ENCODE measurements around the gene TACC2. TPM values are rescaled to one million over a fixed set of nuclear protein-coding genes. Genes with fewer than 3 reads are reported as not detected.

TACC2 gene
- total and polyA plus RNA-seq, 2 donors (not counting 1 experiment from before 2014, with no cell fraction given), result not detected

DNA sequence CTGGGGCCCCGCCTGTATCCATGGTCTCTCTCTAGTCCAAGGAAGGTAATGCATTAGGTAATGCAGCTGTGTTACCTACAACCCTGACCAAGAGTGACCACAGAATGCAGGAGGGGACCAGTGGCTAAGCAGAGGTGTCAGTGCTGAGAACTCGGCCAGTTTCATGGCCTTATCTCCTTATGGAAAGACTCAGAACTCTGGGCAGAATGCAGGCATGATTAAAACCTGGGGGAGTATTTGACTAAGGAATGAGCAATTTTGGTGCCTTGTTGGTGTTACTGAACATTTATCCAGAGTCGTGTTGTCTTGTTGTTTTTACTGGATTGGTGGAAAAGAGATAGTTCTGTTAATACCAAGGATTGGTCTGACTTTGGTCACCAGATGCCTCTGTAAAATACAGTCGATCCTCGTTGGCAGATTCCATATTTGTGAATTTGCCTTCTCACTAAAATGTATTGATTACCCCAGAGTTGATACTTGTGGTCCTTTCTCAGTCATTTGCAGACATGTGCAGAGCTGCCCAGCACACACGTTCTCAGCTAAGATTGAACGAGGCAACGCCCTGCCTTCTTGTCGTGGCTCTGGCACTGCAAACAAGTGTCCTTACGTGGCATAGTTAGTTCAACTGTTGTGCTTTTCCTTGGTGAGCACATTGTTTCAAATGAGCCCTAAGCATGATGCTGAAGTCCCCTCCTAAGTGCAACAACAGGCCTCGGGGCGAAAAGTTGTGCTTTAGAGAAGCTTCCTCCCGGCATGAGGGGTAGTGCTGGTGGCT, 146.5 kb downstream of the TACC2 start:
- no peaks in the 10 kb centered on the region for H3K36me3 ChIP-seq (replicated peaks in 1 of 2; ENCODE audit: control extremely low read depth in 1 of 2, control insufficient read depth in 1 of 2, extremely low read depth in 1 of 2, insufficient read depth in 2 of 2, low read length in 1 of 2)
- intact Hi-C loops (cut with micrococcal nuclease), result no loop called here
- no peak overlapping the region for H3K9ac ChIP-seq (ENCODE audit: low read length)
- Mint-ChIP-seq H3K4me3 (no peak overlapping the region), H3K9me3 (ENCODE audit: insufficient read depth) (no peaks in the 10 kb centered on the region), H3K4me1 (peaks cover 7% of the 10 kb centered on the region), H3K27me3 (peaks cover 8% of the 10 kb centered on the region), H3K27ac (no peak overlapping the region)
- H3K4me1 ChIP-seq (ENCODE audit: control insufficient read depth in 2 of 2, insufficient read depth in 2 of 2, low read length in 2 of 2), result no peaks in the 10 kb centered on the region
- H3K9me3 ChIP-seq (ENCODE audit: control extremely low read depth in 1 of 3, control insufficient read depth in 2 of 3, insufficient read depth in 1 of 3, low read length in 2 of 3), result no peaks in the 10 kb centered on the region
- no peak overlapping the region for H3K4me2 ChIP-seq (replicated peaks; ENCODE audit: low read depth, low read length, poor library complexity, severe bottlenecking)
- no peak for DNase-seq
- no peak for TF ChIP-seq EZH2 (IDR thresholded peaks at IDR 0.05; ENCODE audit: borderline replicate concordance, insufficient read depth, low read depth, low read length, poor library complexity, severe bottlenecking)
- TF ChIP-seq, protein P1, sequence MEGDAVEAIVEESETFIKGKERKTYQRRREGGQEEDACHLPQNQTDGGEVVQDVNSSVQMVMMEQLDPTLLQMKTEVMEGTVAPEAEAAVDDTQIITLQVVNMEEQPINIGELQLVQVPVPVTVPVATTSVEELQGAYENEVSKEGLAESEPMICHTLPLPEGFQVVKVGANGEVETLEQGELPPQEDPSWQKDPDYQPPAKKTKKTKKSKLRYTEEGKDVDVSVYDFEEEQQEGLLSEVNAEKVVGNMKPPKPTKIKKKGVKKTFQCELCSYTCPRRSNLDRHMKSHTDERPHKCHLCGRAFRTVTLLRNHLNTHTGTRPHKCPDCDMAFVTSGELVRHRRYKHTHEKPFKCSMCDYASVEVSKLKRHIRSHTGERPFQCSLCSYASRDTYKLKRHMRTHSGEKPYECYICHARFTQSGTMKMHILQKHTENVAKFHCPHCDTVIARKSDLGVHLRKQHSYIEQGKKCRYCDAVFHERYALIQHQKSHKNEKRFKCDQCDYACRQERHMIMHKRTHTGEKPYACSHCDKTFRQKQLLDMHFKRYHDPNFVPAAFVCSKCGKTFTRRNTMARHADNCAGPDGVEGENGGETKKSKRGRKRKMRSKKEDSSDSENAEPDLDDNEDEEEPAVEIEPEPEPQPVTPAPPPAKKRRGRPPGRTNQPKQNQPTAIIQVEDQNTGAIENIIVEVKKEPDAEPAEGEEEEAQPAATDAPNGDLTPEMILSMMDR (IDR thresholded peaks at IDR 0.05), result no peak
- H3K27me3 ChIP-seq (replicated peaks in 1 of 4; ENCODE audit: control extremely low read depth in 1 of 4, control insufficient read depth in 3 of 4, insufficient read depth in 4 of 4, low read length in 3 of 4), result no peaks in the 10 kb centered on the region
- H4K20me1 ChIP-seq (ENCODE audit: control insufficient read depth, insufficient read depth, low read length, poor library complexity, severe bottlenecking), result no peaks in the 10 kb centered on the region
- ChIA-PET CTCF (no interaction called here), POLR2A (no interaction called here)
- H3K27ac ChIP-seq (ENCODE audit: low read length in 2 of 2), result no peak overlapping the region
- no peak for ATAC-seq (ENCODE audit: low read depth)
- H3K79me2 ChIP-seq (ENCODE audit: control insufficient read depth, insufficient read depth, low read length), result no peaks in the 10 kb centered on the region
- H2AFZ ChIP-seq (ENCODE audit: insufficient read depth, low read depth, low read length, poor library complexity, severe bottlenecking), result no peak overlapping the region
- WGBS (ENCODE audit: insufficient coverage), result 85% methylated on average over 10 of the region's 13 CpGs
- H3K4me3 ChIP-seq (ENCODE audit: control extremely low read depth in 1 of 5, extremely low read depth in 1 of 5, insufficient read depth in 1 of 5, low read depth in 2 of 5, low read length in 4 of 5), result no peak overlapping the region

DNA sequence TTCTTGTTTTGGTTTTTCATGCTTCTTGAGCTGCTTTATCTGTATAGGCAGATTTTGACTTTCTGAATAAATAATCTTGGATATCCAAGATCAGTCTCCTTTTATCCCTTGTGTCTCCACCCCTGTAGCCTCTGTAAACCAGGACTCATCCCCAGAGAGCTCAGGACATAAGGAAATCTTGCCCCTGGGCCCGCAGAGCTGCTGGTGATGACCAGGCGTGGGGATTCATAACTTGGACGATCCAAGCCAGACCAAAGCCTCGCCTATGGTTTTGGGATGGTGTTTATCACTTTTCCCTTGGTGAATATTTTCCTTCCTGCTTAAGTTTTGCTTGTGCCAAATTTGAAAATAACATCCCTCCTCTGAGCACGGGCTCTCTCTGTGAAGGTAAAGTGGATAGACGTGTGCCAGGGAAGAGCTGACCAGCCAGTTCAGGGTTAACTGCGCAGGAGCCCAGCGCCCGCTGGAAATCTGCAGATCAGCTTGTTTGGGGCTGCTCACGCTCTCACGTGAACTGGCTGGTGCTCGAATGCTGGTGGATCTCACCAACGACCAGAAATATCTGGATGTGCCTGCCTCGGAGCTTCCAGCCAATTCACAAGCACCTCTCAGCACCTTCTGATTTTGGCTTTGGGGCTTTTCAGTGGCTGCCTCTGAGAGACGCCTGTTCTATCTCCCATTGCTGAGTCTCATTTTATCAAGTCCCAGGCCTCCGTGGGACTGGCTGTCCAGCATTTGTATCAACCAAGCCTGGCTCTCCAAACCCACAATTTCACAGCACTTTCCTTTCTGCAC, 150.1 kb downstream of the TACC2 start:
- ChIA-PET CTCF (no interaction called here), POLR2A (no interaction called here)
- TF ChIP-seq EZH2 (IDR thresholded peaks at IDR 0.05; ENCODE audit: borderline replicate concordance, insufficient read depth, low read depth, low read length, poor library complexity, severe bottlenecking), result no peak
- TF ChIP-seq, protein P1 (IDR thresholded peaks at IDR 0.05), result no peak
- Histone ChIP-seq H3K9ac (ENCODE audit: low read length) (no peak overlapping the region), H3K4me3 (ENCODE audit: control extremely low read depth in 1 of 5, extremely low read depth in 1 of 5, insufficient read depth in 1 of 5, low read depth in 2 of 5, low read length in 4 of 5) (no peak overlapping the region), H2AFZ (ENCODE audit: insufficient read depth, low read depth, low read length, poor library complexity, severe bottlenecking) (no peak overlapping the region), H3K4me1 (ENCODE audit: control insufficient read depth in 2 of 2, insufficient read depth in 2 of 2, low read length in 2 of 2) (no peaks in the 10 kb centered on the region), H3K36me3 (replicated peaks in 1 of 2; ENCODE audit: control extremely low read depth in 1 of 2, control insufficient read depth in 1 of 2, extremely low read depth in 1 of 2, insufficient read depth in 2 of 2, low read length in 1 of 2) (no peaks in the 10 kb centered on the region), H3K79me2 (ENCODE audit: control insufficient read depth, insufficient read depth, low read length) (no peaks in the 10 kb centered on the region), H3K27me3 (replicated peaks in 1 of 4; ENCODE audit: control extremely low read depth in 1 of 4, control insufficient read depth in 3 of 4, insufficient read depth in 4 of 4, low read length in 3 of 4) (no peaks in the 10 kb centered on the region), H3K9me3 (ENCODE audit: control extremely low read depth in 1 of 3, control insufficient read depth in 2 of 3, insufficient read depth in 1 of 3, low read length in 2 of 3) (no peaks in the 10 kb centered on the region), H3K27ac (ENCODE audit: low read length in 2 of 2) (no peak overlapping the region), H4K20me1 (ENCODE audit: control insufficient read depth, insufficient read depth, low read length, poor library complexity, severe bottlenecking) (no peaks in the 10 kb centered on the region), H3K4me2 (replicated peaks; ENCODE audit: low read depth, low read length, poor library complexity, severe bottlenecking) (no peak overlapping the region)
- 87% methylated on average over 11 of the region's 16 CpGs for WGBS (ENCODE audit: insufficient coverage)
- Mint-ChIP-seq H3K27ac (no peak overlapping the region), H3K4me3 (no peak overlapping the region), H3K9me3 (ENCODE audit: insufficient read depth) (no peaks in the 10 kb centered on the region), H3K4me1 (no peaks in the 10 kb centered on the region), H3K27me3 (peaks cover 12% of the 10 kb centered on the region)
- ATAC-seq (ENCODE audit: low read depth) (no peak), DNase-seq (no peak)
- intact Hi-C loops (cut with micrococcal nuclease), result no loop called here

Measured in B cell (primary cell).